ENCODE results near the gene DOCK7.

DOCK7 gene

DNA sequence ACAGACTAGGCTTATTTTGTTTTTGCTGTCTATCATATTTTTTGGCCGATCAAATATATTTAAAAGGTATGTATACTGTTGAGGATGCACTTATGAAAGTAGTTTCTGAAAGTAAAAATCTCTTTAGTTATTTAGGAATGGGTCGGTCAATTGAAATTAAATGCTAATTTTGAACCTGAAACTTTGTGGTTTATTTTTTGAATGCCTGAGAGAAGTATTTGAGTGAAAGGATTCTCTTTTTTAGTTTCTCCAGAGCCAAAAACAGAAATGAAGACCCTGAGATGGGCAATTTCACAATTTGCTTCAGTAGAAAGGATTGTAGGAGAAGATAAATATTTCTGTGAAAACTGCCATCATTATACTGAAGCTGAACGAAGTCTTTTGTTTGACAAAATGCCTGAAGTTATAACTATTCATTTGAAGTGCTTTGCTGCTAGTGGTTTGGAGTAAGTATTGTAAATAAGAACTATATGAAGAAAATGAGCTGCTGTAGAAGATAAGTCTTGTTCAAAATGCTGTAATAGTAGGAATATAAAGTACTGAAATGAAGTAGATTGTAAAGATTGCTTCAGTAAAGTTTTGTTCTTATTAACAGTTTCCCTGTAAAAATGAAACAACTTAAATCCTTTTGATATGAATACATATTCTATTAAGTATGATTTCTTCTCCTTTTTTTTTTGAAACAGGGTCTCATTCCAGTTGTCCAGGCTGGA lies 239.8 kb downstream of the DOCK7 start:
- Histone ChIP-seq H3K27me3 (ENCODE audit: insufficient read depth, low read length) (no peaks in the 10 kb centered on the region), H3K4me1 (ENCODE audit: insufficient read depth, low read length) (no peaks in the 10 kb centered on the region), H3K9ac (ENCODE audit: low read depth, low read length) (no peak overlapping the region), H3K36me3 (ENCODE audit: insufficient read depth, low read length) (peaks cover 94% of the 10 kb centered on the region), H3K9me3 (ENCODE audit: insufficient read depth, low read depth, low read length) (no peaks in the 10 kb centered on the region), H3K4me3 (ENCODE audit: low read length) (no peak overlapping the region), H3K27ac (ENCODE audit: low read depth, low read length) (no peak overlapping the region)
- WGBS: 97% methylated on average over 3 of the region's 3 CpGs

DNA sequence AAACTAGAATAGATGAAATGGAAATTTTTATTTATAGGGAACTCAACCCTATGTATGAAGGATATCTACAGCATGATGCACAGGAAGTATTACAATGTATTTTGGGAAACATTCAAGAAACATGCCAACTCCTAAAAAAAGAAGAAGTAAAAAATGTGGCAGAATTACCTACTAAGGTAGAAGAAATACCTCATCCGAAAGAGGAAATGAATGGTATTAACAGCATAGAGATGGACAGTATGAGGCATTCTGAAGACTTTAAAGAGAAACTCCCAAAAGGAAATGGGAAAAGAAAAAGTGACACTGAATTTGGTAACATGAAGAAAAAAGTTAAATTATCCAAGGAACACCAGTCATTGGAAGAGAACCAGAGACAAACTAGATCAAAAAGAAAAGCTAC lies 243.5 kb downstream of the DOCK7 start:
- H3K4me1 ChIP-seq (ENCODE audit: insufficient read depth, low read length): no peaks in the 10 kb centered on the region
- 100% methylated on average over 1 of the region's 1 CpG for WGBS
- no peaks in the 10 kb centered on the region for H3K9me3 ChIP-seq (ENCODE audit: insufficient read depth, low read depth, low read length)
- H3K9ac ChIP-seq (ENCODE audit: low read depth, low read length): no peak overlapping the region
- H3K36me3 ChIP-seq (ENCODE audit: insufficient read depth, low read length): peaks cover 92% of the 10 kb centered on the region
- H3K4me3 ChIP-seq (ENCODE audit: low read length): no peak overlapping the region
- H3K27me3 ChIP-seq (ENCODE audit: insufficient read depth, low read length): no peaks in the 10 kb centered on the region
- no peak overlapping the region for H3K27ac ChIP-seq (ENCODE audit: low read depth, low read length)

DNA sequence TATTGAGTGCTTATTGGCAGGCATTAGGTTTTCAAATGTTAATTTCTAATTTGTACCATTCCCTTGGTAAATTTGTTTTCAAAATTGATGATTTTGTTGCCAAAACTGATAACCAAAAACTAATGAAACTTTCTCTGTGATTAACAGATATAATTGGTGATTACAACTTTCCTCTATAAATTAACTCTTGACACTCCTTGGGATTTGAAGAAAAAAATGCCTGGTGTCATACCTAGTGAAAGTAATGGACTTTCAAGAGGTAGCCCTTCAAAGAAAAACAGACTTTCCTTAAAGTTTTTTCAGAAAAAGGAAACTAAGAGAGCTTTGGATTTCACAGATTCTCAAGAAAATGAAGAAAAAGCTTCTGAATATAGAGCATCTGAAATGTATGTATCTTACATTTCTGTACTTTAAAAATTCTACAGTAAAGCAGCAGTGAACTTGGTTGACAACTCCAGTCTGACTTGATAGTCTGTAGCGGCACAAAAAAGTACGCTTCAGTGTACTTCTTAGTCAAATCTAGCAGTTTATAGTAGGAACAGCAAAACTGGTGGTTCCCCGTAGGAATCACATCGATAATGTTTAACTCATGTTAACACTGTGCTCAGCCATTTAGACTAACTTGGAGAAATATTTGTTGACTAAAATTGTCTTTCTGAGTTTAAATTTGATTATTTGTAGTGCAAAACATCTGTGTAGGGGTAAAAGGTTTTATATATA lies 248.4 kb downstream of the DOCK7 start:
- H3K9ac ChIP-seq (ENCODE audit: low read depth, low read length): no peak overlapping the region
- H3K27me3 ChIP-seq (ENCODE audit: insufficient read depth, low read length): no peaks in the 10 kb centered on the region
- H3K4me3 ChIP-seq (ENCODE audit: low read length): no peak overlapping the region
- no peaks in the 10 kb centered on the region for H3K9me3 ChIP-seq (ENCODE audit: insufficient read depth, low read depth, low read length)
- peaks cover 8% of the 10 kb centered on the region for H3K4me1 ChIP-seq (ENCODE audit: insufficient read depth, low read length)
- peaks cover 46% of the 10 kb centered on the region for H3K36me3 ChIP-seq (ENCODE audit: insufficient read depth, low read length)
- WGBS: 91% methylated on average over 4 of the region's 4 CpGs
- H3K27ac ChIP-seq (ENCODE audit: low read depth, low read length): no peak overlapping the region

DNA sequence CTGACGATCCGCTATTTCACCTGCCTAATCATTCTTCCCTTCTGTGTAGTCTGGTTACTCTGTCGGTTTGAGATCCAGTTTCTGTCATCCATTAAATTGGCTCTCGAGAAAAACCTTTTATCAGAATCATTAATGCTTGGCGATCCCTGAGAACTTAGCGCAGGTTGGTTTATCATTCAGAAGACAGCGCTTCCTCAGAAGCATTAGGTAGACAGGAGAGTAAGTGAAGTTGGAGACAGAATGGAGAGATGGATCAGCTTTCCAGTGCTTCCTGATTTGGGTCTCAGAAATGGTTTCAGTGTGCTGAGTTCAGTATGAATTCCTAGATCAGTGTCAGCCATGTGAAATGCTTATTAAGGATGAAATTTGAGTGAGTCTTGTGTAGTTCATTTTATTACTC lies 250.0 kb downstream of the DOCK7 start:
- Histone ChIP-seq H3K27me3 (ENCODE audit: insufficient read depth, low read length) (no peaks in the 10 kb centered on the region), H3K27ac (ENCODE audit: low read depth, low read length) (no peak overlapping the region), H3K4me3 (ENCODE audit: low read length) (peak overlapping the region; percentile 72), H3K9ac (ENCODE audit: low read depth, low read length) (peak overlapping the region; percentile 97), H3K36me3 (ENCODE audit: insufficient read depth, low read length) (peaks cover 29% of the 10 kb centered on the region), H3K4me1 (ENCODE audit: insufficient read depth, low read length) (peaks cover 8% of the 10 kb centered on the region), H3K9me3 (ENCODE audit: insufficient read depth, low read depth, low read length) (no peaks in the 10 kb centered on the region)
- 2% methylated on average over 7 of the region's 7 CpGs for WGBS

DNA sequence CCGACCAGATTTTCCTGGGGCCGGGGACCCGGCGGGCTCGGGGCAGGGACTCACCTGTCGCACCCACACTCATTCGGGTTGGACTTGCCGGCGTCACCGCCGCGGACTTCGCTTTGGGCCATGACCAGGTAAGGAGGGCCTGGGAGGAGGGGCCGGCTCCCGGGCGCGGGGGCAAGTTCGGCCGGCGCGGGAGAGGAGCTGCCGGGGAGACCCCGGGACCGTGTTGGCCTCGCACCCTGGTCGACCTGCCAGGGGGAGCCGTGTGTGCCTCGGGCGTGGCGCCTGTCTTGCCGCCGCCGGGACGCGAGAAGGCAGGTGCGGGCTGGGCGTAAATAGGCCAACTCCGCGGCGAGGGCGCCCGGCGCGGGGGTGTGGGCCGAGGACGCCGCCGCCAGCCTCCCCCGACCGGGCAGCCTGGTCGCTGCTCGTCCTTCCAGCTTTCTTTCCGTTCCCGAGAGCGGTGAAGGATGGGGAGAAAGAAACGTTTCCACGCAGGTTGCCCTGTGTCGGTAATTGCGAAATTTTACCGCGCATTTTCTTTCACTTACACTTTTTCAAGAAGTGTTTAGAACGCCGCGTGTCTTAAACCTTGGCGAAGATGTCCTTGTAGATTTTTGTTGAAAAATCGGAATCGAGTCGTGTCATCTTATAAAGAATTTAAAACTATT lies 250.8 kb downstream of the DOCK7 start:
- peak overlapping the region; percentile 97 for H3K9ac ChIP-seq (ENCODE audit: low read depth, low read length)
- WGBS: under 1% methylated on average over 68 of the region's 68 CpGs
- H3K4me1 ChIP-seq (ENCODE audit: insufficient read depth, low read length): peaks cover 8% of the 10 kb centered on the region

DNA sequence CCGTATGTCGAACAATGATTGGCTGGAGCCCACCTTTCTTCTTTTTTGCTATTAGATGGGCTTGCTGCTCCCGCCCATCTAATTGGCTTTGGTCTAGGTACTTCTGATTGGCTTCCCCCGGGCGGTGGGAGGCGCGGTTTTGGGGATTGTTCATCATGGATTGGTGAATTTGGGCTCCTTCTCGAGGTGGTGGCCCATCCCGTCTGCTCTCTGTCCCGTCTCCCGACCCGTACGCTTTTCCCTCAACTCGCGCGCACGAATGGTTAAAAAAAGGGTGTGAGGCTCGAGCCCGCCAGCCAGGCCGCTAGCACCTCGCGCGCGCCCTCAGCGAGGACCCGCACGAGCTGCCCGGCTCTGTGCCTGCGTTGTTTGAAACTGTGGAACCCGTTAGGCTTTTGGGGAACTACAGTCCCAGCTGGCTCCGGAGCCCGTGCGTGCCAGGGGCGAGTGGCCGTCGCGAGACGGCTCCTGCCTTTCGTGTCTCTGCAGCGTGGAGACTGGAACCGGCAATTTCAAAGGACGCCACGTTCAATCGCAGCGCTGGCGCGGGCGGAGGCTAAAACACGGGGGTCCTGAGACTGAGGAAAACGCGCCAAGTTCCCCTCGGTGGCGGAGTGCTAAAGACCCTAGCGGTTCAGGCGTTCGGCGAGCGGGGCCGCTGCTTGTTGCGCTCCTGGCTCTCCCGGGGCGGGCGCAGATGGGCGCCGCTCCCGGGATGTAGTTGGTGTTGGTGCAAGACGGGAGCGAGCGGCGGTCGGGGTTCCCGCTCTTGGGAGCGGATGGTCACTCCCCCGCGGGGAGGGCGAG lies 251.5 kb downstream of the DOCK7 start, which contains the start of gene USP1:
USP1 (plus strand) TSS at position 584 of the 807 bp plus-strand sequence. CDS start 2,819 bp downstream, outside the sequence.
- H3K27me3 ChIP-seq (ENCODE audit: insufficient read depth, low read length): no peaks in the 10 kb centered on the region

More for the DNA sequence above, 250.8 kb downstream of the DOCK7 start:
- H3K27ac ChIP-seq (ENCODE audit: low read depth, low read length): peak overlapping the region; percentile 98
- H3K9me3 ChIP-seq (ENCODE audit: insufficient read depth, low read depth, low read length): no peaks in the 10 kb centered on the region
- no peaks in the 10 kb centered on the region for H3K27me3 ChIP-seq (ENCODE audit: insufficient read depth, low read length)
- H3K4me3 ChIP-seq (ENCODE audit: low read length): peak overlapping the region; percentile 72
- peaks cover 22% of the 10 kb centered on the region for H3K36me3 ChIP-seq (ENCODE audit: insufficient read depth, low read length)

DNA sequence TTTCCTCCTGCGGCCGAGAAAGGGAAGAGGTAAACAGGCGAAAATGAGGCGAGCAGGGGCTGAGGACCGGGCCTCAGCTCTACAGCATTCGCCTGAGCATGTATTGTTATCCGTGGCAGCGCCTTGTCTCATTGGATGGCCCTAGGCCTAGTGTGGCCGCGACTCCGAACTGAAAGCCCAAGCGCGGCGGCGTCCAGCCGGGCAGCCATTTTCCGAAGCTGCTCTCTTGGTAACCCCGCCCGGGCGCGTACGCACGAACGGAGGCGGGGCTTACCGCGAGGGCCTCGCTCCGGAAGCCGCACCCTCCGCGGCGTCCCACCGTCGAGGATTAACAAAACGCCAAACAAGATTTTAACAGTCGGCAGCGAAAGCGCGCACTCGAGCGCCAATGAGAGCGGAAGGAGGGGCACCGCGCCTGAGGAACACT lies 252.1 kb downstream of the DOCK7 start:
- Histone ChIP-seq H3K36me3 (ENCODE audit: insufficient read depth, low read length) (peaks cover 8% of the 10 kb centered on the region), H3K9me3 (ENCODE audit: insufficient read depth, low read depth, low read length) (no peaks in the 10 kb centered on the region), H3K9ac (ENCODE audit: low read depth, low read length) (peak overlapping the region; percentile 95), H3K27me3 (ENCODE audit: insufficient read depth, low read length) (no peaks in the 10 kb centered on the region), H3K27ac (ENCODE audit: low read depth, low read length) (peak overlapping the region; percentile 98), H3K4me1 (ENCODE audit: insufficient read depth, low read length) (peaks cover 8% of the 10 kb centered on the region), H3K4me3 (ENCODE audit: low read length) (peak overlapping the region; percentile 72)
- under 1% methylated on average over 45 of the region's 45 CpGs for WGBS

More for the DNA sequence above, 251.5 kb downstream of the DOCK7 start, which contains the start of gene USP1:
- Histone ChIP-seq H3K9me3 (ENCODE audit: insufficient read depth, low read depth, low read length) (no peaks in the 10 kb centered on the region), H3K36me3 (ENCODE audit: insufficient read depth, low read length) (peaks cover 14% of the 10 kb centered on the region), H3K4me3 (ENCODE audit: low read length) (peak within 1 kb of the TSS; percentile 72), H3K9ac (ENCODE audit: low read depth, low read length) (peak within 1 kb of the TSS; percentile 97), H3K27ac (ENCODE audit: low read depth, low read length) (peak within 1 kb of the TSS; percentile 98), H3K4me1 (ENCODE audit: insufficient read depth, low read length) (peaks cover 8% of the 10 kb centered on the region)
- under 1% methylated on average over 76 of the region's 76 CpGs for WGBS

DNA sequence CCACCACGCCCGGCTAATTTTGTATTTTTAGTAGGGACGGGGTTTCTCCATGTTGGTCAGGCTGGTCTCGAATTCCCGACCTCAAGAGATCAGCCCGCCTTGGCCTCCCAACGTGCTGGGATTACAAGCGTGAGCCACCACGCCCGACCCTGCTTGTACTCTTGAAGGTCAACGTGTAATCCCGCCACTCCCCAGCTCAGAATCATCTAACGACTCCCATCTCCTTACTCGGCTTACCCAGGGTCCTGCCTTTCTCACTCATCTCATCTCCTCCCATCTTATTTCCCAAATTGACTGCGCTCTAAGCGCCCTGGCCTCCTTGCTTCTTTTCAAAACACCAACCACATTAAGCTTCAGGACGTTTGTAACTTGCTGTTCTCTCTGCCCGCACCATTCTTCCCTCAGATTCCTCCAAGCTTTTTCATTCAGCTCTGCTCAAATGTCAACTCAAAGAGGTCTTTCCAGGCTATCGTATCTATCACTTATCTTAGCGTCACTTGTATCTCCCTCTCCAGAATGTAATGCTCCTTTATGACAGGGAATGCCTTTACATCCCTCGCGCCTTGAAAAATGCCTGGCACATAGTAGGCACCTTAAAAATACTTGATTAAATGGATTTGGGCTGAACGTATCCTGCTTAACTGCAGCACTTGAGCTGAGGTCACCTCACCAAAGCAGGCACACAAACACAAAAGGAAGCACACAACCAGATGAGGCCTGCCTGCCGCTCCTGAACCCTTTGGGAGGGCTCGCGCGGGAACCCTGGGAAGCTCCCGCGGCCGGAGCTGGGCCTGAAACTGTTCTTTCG lies 252.8 kb downstream of the DOCK7 start:
- Histone ChIP-seq H3K4me1 (ENCODE audit: insufficient read depth, low read length) (peaks cover 8% of the 10 kb centered on the region), H3K36me3 (ENCODE audit: insufficient read depth, low read length) (peaks cover 2% of the 10 kb centered on the region), H3K9me3 (ENCODE audit: insufficient read depth, low read depth, low read length) (no peaks in the 10 kb centered on the region), H3K9ac (ENCODE audit: low read depth, low read length) (peak overlapping the region; percentile 95), H3K27me3 (ENCODE audit: insufficient read depth, low read length) (no peaks in the 10 kb centered on the region), H3K4me3 (ENCODE audit: low read length) (peak overlapping the region; percentile 72), H3K27ac (ENCODE audit: low read depth, low read length) (peak overlapping the region; percentile 98)
- 52% methylated on average over 31 of the region's 31 CpGs for WGBS

DNA sequence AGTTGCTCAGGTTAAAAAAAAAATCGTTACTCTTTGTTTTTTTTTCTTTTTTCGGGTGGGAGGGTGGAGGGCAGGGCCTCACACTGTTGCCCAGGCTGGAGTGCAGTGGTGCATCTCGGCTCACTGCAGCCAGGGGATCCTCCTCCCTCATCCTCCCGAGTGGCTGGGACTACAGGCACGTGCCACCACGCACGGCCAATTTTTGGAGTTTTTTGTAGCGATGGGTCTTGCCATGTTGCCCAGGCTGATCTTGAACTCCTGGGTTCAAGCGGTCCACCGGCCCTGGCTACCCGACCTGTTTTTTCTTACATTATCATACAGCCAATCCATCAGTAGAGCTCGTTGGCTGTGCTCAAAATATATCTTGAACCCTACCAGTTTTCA lies 253.6 kb downstream of the DOCK7 start:
- 95% methylated on average over 12 of the region's 12 CpGs for WGBS
- no peaks in the 10 kb centered on the region for H3K36me3 ChIP-seq (ENCODE audit: insufficient read depth, low read length)
- peaks cover 8% of the 10 kb centered on the region for H3K4me1 ChIP-seq (ENCODE audit: insufficient read depth, low read length)
- no peaks in the 10 kb centered on the region for H3K9me3 ChIP-seq (ENCODE audit: insufficient read depth, low read depth, low read length)
- no peak overlapping the region for H3K4me3 ChIP-seq (ENCODE audit: low read length)
- H3K27me3 ChIP-seq (ENCODE audit: insufficient read depth, low read length): no peaks in the 10 kb centered on the region
- no peak overlapping the region for H3K27ac ChIP-seq (ENCODE audit: low read depth, low read length)
- no peak overlapping the region for H3K9ac ChIP-seq (ENCODE audit: low read depth, low read length)
